Measurements from ENCODE around the gene LRIG2. TPM values are rescaled to one million over a fixed set of nuclear protein-coding genes. Genes with fewer than 3 reads are reported as not detected.
A peak's percentile ranks its signal among the peaks of the same experiment; 100 is the strongest.

LRIG2 gene
- total and polyA plus RNA-seq, 2 of the 13 experiments (the other 11 are each of a cell fraction or from before 2014, with no cell fraction given): 8.1 to 12.2 TPM

DNA sequence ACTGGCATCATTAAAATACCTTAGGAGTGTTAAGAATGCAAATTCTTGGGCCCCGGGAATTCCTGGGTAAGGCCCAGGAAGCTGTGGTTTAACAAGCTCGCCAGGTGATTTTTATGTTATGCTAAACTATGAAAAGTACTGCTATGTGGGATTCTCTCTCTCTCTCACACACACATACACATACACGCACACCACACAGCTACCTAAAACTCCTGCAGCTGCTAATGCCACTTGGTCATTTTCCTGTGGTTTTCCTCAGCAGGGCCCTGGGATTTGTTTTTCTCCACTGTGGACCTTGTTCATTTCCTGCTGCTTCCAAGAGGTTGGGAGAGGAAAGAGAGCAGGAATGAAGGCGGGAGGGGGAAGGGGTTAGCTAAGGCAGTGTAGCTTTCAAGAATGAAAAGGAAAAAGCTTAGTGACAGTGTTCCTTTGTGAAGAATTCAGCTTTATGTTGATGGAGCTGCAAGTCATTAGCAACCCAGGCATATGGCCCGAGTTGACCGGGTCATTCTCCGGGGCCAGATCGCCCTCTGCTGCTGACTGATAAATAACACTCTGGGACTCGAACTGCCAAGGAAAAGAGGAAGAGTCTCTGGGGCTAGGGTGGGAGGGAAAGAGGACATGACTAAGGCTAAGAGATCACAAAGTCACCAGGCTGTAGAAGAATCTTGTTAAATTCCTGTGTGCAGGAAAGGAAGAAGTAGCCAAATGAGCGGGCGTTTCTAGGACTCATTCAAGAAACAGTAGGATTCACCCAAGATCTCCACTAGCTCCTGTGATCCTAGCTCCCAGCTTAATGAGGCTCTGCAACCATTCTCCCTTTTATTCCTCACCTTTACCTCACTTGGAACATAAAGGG lies 30.5 kb upstream of the LRIG2 start (continued):
- peak; percentile 37; the same call in 1 of the 2 replicates for TF ChIP-seq ZSCAN25 (CRISPR knock-in tag; IDR thresholded peaks at IDR 0.05)
- no peak for TF ChIP-seq NR2C2 (CRISPR knock-in tag; IDR thresholded peaks at IDR 0.05; ENCODE audit: borderline replicate concordance)
- TF ChIP-seq ZNF543 (CRISPR knock-in tag; IDR thresholded peaks at IDR 0.05): no peak
- TF ChIP-seq, protein P1, sequence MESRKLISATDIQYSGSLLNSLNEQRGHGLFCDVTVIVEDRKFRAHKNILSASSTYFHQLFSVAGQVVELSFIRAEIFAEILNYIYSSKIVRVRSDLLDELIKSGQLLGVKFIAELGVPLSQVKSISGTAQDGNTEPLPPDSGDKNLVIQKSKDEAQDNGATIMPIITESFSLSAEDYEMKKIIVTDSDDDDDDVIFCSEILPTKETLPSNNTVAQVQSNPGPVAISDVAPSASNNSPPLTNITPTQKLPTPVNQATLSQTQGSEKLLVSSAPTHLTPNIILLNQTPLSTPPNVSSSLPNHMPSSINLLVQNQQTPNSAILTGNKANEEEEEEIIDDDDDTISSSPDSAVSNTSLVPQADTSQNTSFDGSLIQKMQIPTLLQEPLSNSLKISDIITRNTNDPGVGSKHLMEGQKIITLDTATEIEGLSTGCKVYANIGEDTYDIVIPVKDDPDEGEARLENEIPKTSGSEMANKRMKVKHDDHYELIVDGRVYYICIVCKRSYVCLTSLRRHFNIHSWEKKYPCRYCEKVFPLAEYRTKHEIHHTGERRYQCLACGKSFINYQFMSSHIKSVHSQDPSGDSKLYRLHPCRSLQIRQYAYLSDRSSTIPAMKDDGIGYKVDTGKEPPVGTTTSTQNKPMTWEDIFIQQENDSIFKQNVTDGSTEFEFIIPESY (CRISPR knock-in tag; IDR thresholded peaks at IDR 0.05): no peak
- TF ChIP-seq ZNF83 (CRISPR knock-in tag; IDR thresholded peaks at IDR 0.05; ENCODE audit: borderline replicate concordance): no peak
- no peak for TF ChIP-seq CREB1 (IDR thresholded peaks at IDR 0.05)
- 0 out of 2 replicates have a peak, but pooled peaks have one; percentile 27 for TF ChIP-seq CREB1 (CRISPR knock-in tag; IDR thresholded peaks at IDR 0.05)
- no peak for TF ChIP-seq AGO1 (IDR thresholded peaks at IDR 0.05; ENCODE audit: low read depth, low read length, poor library complexity, severe bottlenecking)
- no peak for TF ChIP-seq SOX13 (IDR thresholded peaks at IDR 0.05)
- TF ChIP-seq SOX13 (CRISPR knock-in tag; conservative IDR thresholded peaks at IDR 0.05 in 1 of 2, IDR thresholded peaks at IDR 0.05 in 1 of 2): 0 out of 4 replicates have a peak, but pooled peaks of 1 of the 2 experiments have one; percentile 10
- TF ChIP-seq PITX1 (CRISPR knock-in tag; IDR thresholded peaks at IDR 0.05): peak; percentile 0; the same call in 1 of the 2 replicates
- TF ChIP-seq, protein P2, sequence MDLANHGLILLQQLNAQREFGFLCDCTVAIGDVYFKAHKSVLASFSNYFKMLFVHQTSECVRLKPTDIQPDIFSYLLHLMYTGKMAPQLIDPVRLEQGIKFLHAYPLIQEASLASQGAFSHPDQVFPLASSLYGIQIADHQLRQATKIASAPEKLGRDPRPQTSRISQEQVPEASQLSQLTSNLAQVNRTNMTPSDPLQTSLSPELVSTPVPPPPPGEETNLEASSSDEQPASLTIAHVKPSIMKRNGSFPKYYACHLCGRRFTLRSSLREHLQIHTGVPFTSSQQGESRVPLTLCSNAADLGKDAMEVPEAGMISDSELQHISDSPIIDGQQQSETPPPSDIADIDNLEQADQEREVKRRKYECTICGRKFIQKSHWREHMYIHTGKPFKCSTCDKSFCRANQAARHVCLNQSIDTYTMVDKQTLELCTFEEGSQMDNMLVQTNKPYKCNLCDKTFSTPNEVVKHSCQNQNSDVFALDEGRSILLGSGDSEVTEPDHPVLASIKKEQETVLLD (CRISPR knock-in tag; IDR thresholded peaks at IDR 0.05; ENCODE audit: low read depth): no peak
- TF ChIP-seq EHMT2 (IDR thresholded peaks at IDR 0.05; ENCODE audit: borderline replicate concordance, low read depth, low read length): no peak
- TF ChIP-seq, protein P3, sequence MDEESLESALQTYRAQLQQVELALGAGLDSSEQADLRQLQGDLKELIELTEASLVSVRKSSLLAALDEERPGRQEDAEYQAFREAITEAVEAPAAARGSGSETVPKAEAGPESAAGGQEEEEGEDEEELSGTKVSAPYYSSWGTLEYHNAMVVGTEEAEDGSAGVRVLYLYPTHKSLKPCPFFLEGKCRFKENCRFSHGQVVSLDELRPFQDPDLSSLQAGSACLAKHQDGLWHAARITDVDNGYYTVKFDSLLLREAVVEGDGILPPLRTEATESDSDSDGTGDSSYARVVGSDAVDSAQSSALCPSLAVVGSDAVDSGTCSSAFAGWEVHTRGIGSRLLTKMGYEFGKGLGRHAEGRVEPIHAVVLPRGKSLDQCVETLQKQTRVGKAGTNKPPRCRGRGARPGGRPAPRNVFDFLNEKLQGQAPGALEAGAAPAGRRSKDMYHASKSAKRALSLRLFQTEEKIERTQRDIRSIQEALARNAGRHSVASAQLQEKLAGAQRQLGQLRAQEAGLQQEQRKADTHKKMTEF (CRISPR knock-in tag; IDR thresholded peaks at IDR 0.05): peak; percentile 46; the same call in 1 of the 2 replicates
- TF ChIP-seq HNRNPUL1 (IDR thresholded peaks at IDR 0.05; ENCODE audit: low read depth, low read length): no peak
- peak; percentile 68 for TF ChIP-seq SALL1 (CRISPR knock-in tag; IDR thresholded peaks at IDR 0.05)
- TF ChIP-seq, protein P4, sequence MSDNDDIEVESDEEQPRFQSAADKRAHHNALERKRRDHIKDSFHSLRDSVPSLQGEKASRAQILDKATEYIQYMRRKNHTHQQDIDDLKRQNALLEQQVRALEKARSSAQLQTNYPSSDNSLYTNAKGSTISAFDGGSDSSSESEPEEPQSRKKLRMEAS (IDR thresholded peaks at IDR 0.05): peak; percentile 19; the same call in 1 of the 2 replicates
- no peak for TF ChIP-seq TEAD3 (CRISPR knock-in tag; optimal IDR thresholded peaks at IDR 0.05; ENCODE audit: borderline replicate concordance)
- TF ChIP-seq, protein P5, sequence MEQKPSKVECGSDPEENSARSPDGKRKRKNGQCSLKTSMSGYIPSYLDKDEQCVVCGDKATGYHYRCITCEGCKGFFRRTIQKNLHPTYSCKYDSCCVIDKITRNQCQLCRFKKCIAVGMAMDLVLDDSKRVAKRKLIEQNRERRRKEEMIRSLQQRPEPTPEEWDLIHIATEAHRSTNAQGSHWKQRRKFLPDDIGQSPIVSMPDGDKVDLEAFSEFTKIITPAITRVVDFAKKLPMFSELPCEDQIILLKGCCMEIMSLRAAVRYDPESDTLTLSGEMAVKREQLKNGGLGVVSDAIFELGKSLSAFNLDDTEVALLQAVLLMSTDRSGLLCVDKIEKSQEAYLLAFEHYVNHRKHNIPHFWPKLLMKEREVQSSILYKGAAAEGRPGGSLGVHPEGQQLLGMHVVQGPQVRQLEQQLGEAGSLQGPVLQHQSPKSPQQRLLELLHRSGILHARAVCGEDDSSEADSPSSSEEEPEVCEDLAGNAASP (CRISPR knock-in tag; IDR thresholded peaks at IDR 0.05; ENCODE audit: borderline replicate concordance): peak; percentile 52; the same call in 1 of the 2 replicates
- TF ChIP-seq, protein P6, sequence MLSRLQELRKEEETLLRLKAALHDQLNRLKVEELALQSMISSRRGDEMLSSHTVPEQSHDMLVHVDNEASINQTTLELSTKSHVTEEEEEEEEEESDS (CRISPR knock-in tag; IDR thresholded peaks at IDR 0.05; ENCODE audit: borderline replicate concordance): no peak
- peak; percentile 35; the same call in 1 of the 2 replicates for TF ChIP-seq KDM2A (CRISPR knock-in tag; IDR thresholded peaks at IDR 0.05; ENCODE audit: borderline replicate concordance, low read depth)
- TF ChIP-seq KMT2B (CRISPR knock-in tag; IDR thresholded peaks at IDR 0.05): no peak
- TF ChIP-seq KDM3A (CRISPR knock-in tag; IDR thresholded peaks at IDR 0.05; ENCODE audit: low read depth): 0 out of 2 replicates have a peak, but pooled peaks have one; percentile 23

Measured in HepG2 (cell line).